HL-60 (cell line): ENCODE measurements around the gene CIP2A.
A peak's percentile ranks its signal among the peaks of the same experiment; 100 is the strongest.
"Not testable (repeated sequence)": the region's sequence is repeated elsewhere in the genome, so short reads cannot be mapped to it uniquely, and the experiment has no call there.

Experiments
- DNase-seq, 2 experiments: peaks; one replicate each; pipeline ENCODE4 v3.0.0-alpha.2; 2010 to 2020; ENCODE audit warnings: low read depth in 1 of 2, low spot score in 1 of 2
- H3K27ac ChIP-seq: fragments of 250-450 bp; sonication (Bioruptor Pico); replicated peaks from 2 replicates; pipeline ENCODE4 v1.5.1; 2020; ENCODE audit warnings: mild to moderate bottlenecking, moderate library complexity
- H3K27me3 ChIP-seq: fragments of 250-450 bp; sonication (Bioruptor Pico); 2 replicates; pipeline ENCODE4 v1.5.1; 2021; ENCODE audit warnings: mild to moderate bottlenecking, moderate library complexity; ENCODE audit not compliant: insufficient read depth, poor library complexity, severe bottlenecking
- H3K4me3 ChIP-seq: replicated peaks from 2 replicates; pipeline ENCODE4 v1.5.1; 2011; ENCODE audit warnings: mild to moderate bottlenecking, control low read depth, low read length; ENCODE audit not compliant: insufficient read depth
- GABPA ChIP-seq: IDR thresholded peaks from 2 replicates; pipeline ENCODE4 v1.6.1; 2012; ENCODE audit warnings: low read depth
- POLR2AphosphoS5 ChIP-seq: IDR thresholded peaks from 2 replicates; pipeline ENCODE4 v1.6.1; 2012; ENCODE audit warnings: low read depth
- SPI1 ChIP-seq: IDR thresholded peaks from 2 replicates; pipeline ENCODE4 v1.6.1; 2012; ENCODE audit warnings: low read depth, mild to moderate bottlenecking, borderline replicate concordance
- TF ChIP-seq, protein P1 (sequence below): IDR thresholded peaks from 2 replicates; pipeline ENCODE4 v1.6.1; 2012; ENCODE audit warnings: low read depth; ENCODE audit not compliant: insufficient replicate concordance
- TF ChIP-seq, protein P2 (sequence below): IDR thresholded peaks from one replicate; pipeline ENCODE4 v1.5.1; 2011; ENCODE audit warnings: low read length, control low read depth, inconsistent platforms; ENCODE audit not compliant: insufficient read depth

Gene CIP2A

DNA sequence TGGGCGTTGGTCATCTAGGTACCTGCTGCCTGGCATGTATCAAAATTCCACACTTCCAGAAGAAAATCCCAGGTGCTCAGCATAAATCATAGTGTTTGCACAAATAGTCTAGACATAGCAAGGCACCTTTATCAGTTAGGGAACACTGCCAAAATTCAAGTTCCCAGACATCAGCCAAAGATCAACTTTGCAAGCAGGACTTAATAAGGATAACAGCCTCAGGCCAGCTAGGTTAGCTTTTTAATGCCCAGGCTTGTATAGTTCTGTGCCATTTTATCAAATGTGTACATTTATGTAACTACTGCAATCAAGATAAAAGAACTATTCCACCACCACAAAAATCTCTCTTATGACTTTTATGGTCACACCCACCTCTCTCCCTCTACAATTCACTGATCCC lies 31.0 kb upstream of the CIP2A start:
- no peak overlapping the region for H3K4me3 ChIP-seq
- TF ChIP-seq GABPA (no peak), POLR2AphosphoS5 (no peak), SPI1 (no peak)
- TF ChIP-seq, protein P1, sequence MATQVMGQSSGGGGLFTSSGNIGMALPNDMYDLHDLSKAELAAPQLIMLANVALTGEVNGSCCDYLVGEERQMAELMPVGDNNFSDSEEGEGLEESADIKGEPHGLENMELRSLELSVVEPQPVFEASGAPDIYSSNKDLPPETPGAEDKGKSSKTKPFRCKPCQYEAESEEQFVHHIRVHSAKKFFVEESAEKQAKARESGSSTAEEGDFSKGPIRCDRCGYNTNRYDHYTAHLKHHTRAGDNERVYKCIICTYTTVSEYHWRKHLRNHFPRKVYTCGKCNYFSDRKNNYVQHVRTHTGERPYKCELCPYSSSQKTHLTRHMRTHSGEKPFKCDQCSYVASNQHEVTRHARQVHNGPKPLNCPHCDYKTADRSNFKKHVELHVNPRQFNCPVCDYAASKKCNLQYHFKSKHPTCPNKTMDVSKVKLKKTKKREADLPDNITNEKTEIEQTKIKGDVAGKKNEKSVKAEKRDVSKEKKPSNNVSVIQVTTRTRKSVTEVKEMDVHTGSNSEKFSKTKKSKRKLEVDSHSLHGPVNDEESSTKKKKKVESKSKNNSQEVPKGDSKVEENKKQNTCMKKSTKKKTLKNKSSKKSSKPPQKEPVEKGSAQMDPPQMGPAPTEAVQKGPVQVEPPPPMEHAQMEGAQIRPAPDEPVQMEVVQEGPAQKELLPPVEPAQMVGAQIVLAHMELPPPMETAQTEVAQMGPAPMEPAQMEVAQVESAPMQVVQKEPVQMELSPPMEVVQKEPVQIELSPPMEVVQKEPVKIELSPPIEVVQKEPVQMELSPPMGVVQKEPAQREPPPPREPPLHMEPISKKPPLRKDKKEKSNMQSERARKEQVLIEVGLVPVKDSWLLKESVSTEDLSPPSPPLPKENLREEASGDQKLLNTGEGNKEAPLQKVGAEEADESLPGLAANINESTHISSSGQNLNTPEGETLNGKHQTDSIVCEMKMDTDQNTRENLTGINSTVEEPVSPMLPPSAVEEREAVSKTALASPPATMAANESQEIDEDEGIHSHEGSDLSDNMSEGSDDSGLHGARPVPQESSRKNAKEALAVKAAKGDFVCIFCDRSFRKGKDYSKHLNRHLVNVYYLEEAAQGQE: no peak
- TF ChIP-seq, protein P2, sequence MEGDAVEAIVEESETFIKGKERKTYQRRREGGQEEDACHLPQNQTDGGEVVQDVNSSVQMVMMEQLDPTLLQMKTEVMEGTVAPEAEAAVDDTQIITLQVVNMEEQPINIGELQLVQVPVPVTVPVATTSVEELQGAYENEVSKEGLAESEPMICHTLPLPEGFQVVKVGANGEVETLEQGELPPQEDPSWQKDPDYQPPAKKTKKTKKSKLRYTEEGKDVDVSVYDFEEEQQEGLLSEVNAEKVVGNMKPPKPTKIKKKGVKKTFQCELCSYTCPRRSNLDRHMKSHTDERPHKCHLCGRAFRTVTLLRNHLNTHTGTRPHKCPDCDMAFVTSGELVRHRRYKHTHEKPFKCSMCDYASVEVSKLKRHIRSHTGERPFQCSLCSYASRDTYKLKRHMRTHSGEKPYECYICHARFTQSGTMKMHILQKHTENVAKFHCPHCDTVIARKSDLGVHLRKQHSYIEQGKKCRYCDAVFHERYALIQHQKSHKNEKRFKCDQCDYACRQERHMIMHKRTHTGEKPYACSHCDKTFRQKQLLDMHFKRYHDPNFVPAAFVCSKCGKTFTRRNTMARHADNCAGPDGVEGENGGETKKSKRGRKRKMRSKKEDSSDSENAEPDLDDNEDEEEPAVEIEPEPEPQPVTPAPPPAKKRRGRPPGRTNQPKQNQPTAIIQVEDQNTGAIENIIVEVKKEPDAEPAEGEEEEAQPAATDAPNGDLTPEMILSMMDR: no peak
- no peak for DNase-seq
- no peak overlapping the region for H3K27ac ChIP-seq
- no peaks in the 10 kb centered on the region for H3K27me3 ChIP-seq

DNA sequence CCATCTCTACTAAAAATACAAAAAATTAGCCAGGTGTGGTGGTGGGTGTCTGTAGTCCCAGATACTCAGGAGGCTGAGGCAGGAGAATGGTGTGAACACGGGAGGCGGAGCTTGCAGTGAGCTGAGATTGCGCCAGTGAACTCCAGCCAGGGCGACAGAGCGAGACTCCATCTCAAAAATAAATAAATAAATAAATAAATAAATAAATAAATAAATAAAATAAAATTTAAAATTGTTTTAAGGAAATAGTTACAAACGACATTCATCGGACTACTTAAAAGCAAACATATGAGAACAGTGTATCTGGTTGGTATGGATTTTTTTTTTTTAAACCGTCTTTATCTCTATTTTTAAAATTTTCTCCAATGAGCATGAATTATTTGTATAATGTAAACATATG lies 26.9 kb upstream of the CIP2A start:
- DNase-seq, H3K4me3 ChIP-seq, H3K27ac ChIP-seq, H3K27me3 ChIP-seq: not testable (repeated sequence)

DNA sequence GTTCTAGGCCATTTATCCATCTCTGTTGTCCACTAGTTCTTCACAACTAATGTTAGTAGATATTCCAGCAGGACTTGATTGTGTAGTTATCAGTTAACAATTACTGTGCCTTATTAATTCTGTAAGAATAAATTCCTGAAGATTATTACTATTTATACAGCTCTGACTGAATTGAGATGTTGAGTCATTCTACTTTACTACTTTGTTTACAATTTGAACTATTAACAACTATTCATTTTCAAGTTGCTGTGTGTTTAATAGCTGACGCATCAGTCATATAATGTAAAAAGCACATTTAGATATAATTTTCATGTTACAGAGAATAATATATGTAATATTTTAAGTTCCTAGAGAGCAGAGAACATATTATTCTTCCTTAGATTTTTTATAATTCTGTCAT lies 21.4 kb upstream of the CIP2A start:
- Histone ChIP-seq H3K27me3 (no peaks in the 10 kb centered on the region), H3K27ac (no peak overlapping the region), H3K4me3 (no peak overlapping the region)
- no peak for DNase-seq
- TF ChIP-seq, protein P1: no peak
- TF ChIP-seq GABPA (no peak), SPI1 (no peak), POLR2AphosphoS5 (no peak)
- TF ChIP-seq, protein P2: no peak

DNA sequence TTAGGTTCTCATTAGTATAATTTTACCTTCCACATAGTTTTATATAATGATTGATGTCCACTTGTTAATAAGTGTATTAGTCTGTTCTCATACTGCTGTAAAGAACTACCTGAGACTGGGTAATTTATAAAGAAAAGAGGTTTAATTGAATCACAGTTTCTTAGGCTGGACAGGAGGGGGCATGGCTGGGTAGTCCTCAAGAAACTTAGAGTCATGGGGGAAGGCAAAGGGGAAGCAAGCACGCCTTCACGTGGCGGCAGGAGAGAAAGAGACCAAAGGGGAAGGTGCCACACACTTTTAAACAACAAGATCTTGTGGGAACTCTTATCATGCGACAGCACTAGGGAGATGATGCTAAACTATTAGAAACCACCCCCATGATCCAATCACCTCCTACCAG lies 19.5 kb upstream of the CIP2A start:
- Histone ChIP-seq H3K4me3 (no peak overlapping the region), H3K27me3 (no peaks in the 10 kb centered on the region), H3K27ac (no peak overlapping the region)
- TF ChIP-seq, protein P1: no peak
- DNase-seq: peak in 1 of 2 experiments; percentile 5
